ENCODE results near the gene POFUT2. TPM values are rescaled to one million over a fixed set of nuclear protein-coding genes. Genes with fewer than 3 reads are reported as not detected.

POFUT2 gene, protein sequence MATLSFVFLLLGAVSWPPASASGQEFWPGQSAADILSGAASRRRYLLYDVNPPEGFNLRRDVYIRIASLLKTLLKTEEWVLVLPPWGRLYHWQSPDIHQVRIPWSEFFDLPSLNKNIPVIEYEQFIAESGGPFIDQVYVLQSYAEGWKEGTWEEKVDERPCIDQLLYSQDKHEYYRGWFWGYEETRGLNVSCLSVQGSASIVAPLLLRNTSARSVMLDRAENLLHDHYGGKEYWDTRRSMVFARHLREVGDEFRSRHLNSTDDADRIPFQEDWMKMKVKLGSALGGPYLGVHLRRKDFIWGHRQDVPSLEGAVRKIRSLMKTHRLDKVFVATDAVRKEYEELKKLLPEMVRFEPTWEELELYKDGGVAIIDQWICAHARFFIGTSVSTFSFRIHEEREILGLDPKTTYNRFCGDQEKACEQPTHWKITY
- 10 to 100 TPM; 11.7 to 12.4 TPM for total RNA-seq

GRCh38 chr21:45287438-45288391 is at the start of gene POFUT2:
TSS of gene POFUT2 (minus strand) at chr21:45287895. CDS start at chr21:45287871, 24 bp downstream.
- no peaks in the 10 kb centered on the region for H3K9me3 Mint-ChIP-seq
- H3K4me3 Mint-ChIP-seq = peak within 1 kb of the TSS; percentile 77
- intact Hi-C loops (cut with micrococcal nuclease) = no loop called here
- CTCF ChIA-PET = interaction anchor here (0.8 to 3.0 kb wide), 3 partner anchors 21 to 150 kb away, joined by 3 to 10 read pairs (median 4); no protein-coding TSS in a partner anchor
- no peaks in the 10 kb centered on the region for H3K27me3 Mint-ChIP-seq
- POLR2A ChIA-PET = interaction anchor here (1.1 to 1.4 kb wide), 3 partner anchors 17 to 35 kb away, joined by 3 read pairs; no protein-coding TSS in a partner anchor
- peaks cover 5% of the 10 kb centered on the region for H3K36me3 Mint-ChIP-seq (ENCODE audit: low read depth)
- TF ChIP-seq, protein P1, sequence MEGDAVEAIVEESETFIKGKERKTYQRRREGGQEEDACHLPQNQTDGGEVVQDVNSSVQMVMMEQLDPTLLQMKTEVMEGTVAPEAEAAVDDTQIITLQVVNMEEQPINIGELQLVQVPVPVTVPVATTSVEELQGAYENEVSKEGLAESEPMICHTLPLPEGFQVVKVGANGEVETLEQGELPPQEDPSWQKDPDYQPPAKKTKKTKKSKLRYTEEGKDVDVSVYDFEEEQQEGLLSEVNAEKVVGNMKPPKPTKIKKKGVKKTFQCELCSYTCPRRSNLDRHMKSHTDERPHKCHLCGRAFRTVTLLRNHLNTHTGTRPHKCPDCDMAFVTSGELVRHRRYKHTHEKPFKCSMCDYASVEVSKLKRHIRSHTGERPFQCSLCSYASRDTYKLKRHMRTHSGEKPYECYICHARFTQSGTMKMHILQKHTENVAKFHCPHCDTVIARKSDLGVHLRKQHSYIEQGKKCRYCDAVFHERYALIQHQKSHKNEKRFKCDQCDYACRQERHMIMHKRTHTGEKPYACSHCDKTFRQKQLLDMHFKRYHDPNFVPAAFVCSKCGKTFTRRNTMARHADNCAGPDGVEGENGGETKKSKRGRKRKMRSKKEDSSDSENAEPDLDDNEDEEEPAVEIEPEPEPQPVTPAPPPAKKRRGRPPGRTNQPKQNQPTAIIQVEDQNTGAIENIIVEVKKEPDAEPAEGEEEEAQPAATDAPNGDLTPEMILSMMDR (IDR thresholded peaks at IDR 0.05) = no peak
- peaks cover 8% of the 10 kb centered on the region for H3K4me1 Mint-ChIP-seq (ENCODE audit: low read depth)
- peak within 1 kb of the TSS; percentile 74 for H3K27ac Mint-ChIP-seq
- ATAC-seq (peak; percentile 82), DNase-seq (peak; percentile 97)

GRCh38 chr21:45336870-45337269 is 49.2 kb upstream of the POFUT2 start:
- intact Hi-C loops (cut with micrococcal nuclease) = no loop called here
- CTCF ChIA-PET = no interaction called here
- no peaks in the 10 kb centered on the region for H3K9me3 Mint-ChIP-seq

GRCh38 chr21:45336535-45336810 is 48.8 kb upstream of the POFUT2 start:
- ChIA-PET POLR2A (no interaction called here), CTCF (no interaction called here)
- H3K9me3 Mint-ChIP-seq = no peaks in the 10 kb centered on the region
- DNase-seq (no peak), ATAC-seq (no peak)
- peaks cover 6% of the 10 kb centered on the region for H3K27me3 Mint-ChIP-seq
- intact Hi-C loops (cut with micrococcal nuclease) = no loop called here
- TF ChIP-seq, protein P1 (IDR thresholded peaks at IDR 0.05) = no peak
- H3K4me1 Mint-ChIP-seq (ENCODE audit: low read depth) = no peaks in the 10 kb centered on the region
- no peaks in the 10 kb centered on the region for H3K36me3 Mint-ChIP-seq (ENCODE audit: low read depth)
- no peak overlapping the region for H3K4me3 Mint-ChIP-seq
- H3K27ac Mint-ChIP-seq = no peak overlapping the region

More at GRCh38 chr21:45336870-45337269, 49.2 kb upstream of the POFUT2 start:
- Mint-ChIP-seq H3K4me3 (no peak overlapping the region), H3K36me3 (ENCODE audit: low read depth) (no peaks in the 10 kb centered on the region), H3K4me1 (ENCODE audit: low read depth) (no peaks in the 10 kb centered on the region), H3K27ac (no peak overlapping the region), H3K27me3 (peaks cover 10% of the 10 kb centered on the region)
- ATAC-seq (no peak), DNase-seq (no peak)
- TF ChIP-seq, protein P1 (IDR thresholded peaks at IDR 0.05) = no peak
- POLR2A ChIA-PET = no interaction called here

DNA sequence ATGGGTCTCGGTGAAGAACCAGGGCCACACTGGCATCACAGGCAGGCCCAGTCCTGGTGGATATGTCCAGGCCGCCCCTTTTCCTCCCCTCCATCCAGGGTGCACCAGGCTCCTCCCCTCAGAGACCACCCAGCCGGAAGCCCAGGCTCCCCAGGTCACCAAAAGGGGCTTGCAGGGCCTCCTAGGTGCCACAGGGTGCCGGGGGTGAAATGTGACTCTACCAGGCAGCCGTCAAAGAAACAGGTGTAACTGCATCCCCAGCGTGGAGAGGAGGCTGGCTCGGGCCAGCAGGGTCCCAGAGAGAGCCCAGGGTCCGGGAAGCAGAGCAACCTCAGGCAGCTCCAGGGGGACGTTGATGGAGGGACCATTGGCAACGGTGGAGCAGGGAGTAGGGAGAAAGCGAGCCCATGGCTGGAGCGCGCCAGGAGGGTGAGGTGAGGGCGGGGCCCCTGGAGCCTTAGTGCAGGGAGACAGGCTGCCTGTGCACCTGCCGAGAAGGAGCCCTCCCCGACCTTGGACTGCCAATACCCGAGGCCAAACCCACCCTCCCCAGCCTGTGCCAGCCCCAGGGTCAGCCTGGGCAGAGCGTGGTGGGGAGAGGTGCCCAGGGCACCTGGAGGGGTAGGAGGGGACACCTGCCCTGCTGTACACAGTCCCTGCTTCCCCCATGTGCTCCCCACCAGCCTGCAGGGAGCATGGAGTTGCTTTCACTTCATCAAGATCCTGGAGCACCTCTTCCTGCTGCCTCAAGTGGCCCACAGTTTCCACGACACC is 48.3 kb upstream of the POFUT2 start:
- CTCF ChIA-PET = no interaction called here
- Mint-ChIP-seq H3K9me3 (no peaks in the 10 kb centered on the region), H3K36me3 (ENCODE audit: low read depth) (no peaks in the 10 kb centered on the region), H3K27me3 (peaks cover 4% of the 10 kb centered on the region), H3K4me1 (ENCODE audit: low read depth) (no peaks in the 10 kb centered on the region), H3K4me3 (no peak overlapping the region), H3K27ac (no peak overlapping the region)
- POLR2A ChIA-PET = no interaction called here
- TF ChIP-seq, protein P1 (IDR thresholded peaks at IDR 0.05) = no peak
- intact Hi-C loops (cut with micrococcal nuclease) = no loop called here
- ATAC-seq (no peak), DNase-seq (no peak)
